ENCODE data around the gene LAMC3.

- TF ChIP-seq POLR2AphosphoS5 (IDR thresholded peaks at IDR 0.05) (no peak), CTCF (IDR thresholded peaks at IDR 0.05) (no peak), POLR2A (IDR thresholded peaks at IDR 0.05) (no peak), EP300 (IDR thresholded peaks at IDR 0.05; ENCODE audit: low read depth) (no peak)
Measured at GRCh38 chr9:130975156-130975555, 33.8 kb upstream of the LAMC3 start.
